ENCODE results near the gene NUB1.

NUB1 gene

GRCh38 chr7:151393031-151393977 lies 51.7 kb downstream of the NUB1 start:
- no peak for TF ChIP-seq CTCF (IDR thresholded peaks at IDR 0.05; ENCODE audit: low read depth, low read length)
- DNase-seq (ENCODE audit: low read depth, low spot score) = no peak
- in situ Hi-C loops (cut with HindIII; ENCODE audit: low sequenced_read_pairs) = no loop called here
- H3K4me3 ChIP-seq (ENCODE audit: low read depth, low read length) = no peak overlapping the region

GRCh38 chr7:151394076-151395035 lies 52.7 kb downstream of the NUB1 start:
- H3K4me3 ChIP-seq (ENCODE audit: low read depth, low read length) = no peak overlapping the region
- in situ Hi-C loops (cut with HindIII; ENCODE audit: low sequenced_read_pairs) = no loop called here
- no peak for TF ChIP-seq CTCF (IDR thresholded peaks at IDR 0.05; ENCODE audit: low read depth, low read length)
- DNase-seq (ENCODE audit: low read depth, low spot score) = no peak

GRCh38 chr7:151395036-151395367 lies 53.4 kb downstream of the NUB1 start:
- no peak for DNase-seq (ENCODE audit: low read depth, low spot score)
- in situ Hi-C loops (cut with HindIII; ENCODE audit: low sequenced_read_pairs) = no loop called here
- no peak overlapping the region for H3K4me3 ChIP-seq (ENCODE audit: low read depth, low read length)
- no peak for TF ChIP-seq CTCF (IDR thresholded peaks at IDR 0.05; ENCODE audit: low read depth, low read length)

- no peak for TF ChIP-seq CTCF (IDR thresholded peaks at IDR 0.05; ENCODE audit: low read depth, low read length)
- no peak overlapping the region for H3K4me3 ChIP-seq (ENCODE audit: low read depth, low read length)
- no peak for DNase-seq (ENCODE audit: low read depth, low spot score)
- in situ Hi-C loops (cut with HindIII; ENCODE audit: low sequenced_read_pairs) = no loop called here
Observed at GRCh38 chr7:151396328-151396970, 54.8 kb downstream of the NUB1 start.

- in situ Hi-C loops (cut with HindIII; ENCODE audit: low sequenced_read_pairs) = no loop called here
- H3K4me3 ChIP-seq (ENCODE audit: low read depth, low read length) = no peak overlapping the region
- no peak for TF ChIP-seq CTCF (IDR thresholded peaks at IDR 0.05; ENCODE audit: low read depth, low read length)
- DNase-seq (ENCODE audit: low read depth, low spot score) = no peak
Observed at GRCh38 chr7:151397026-151397425, 55.4 kb downstream of the NUB1 start.

All from astrocyte of the spinal cord (primary cell).